Neural progenitor cell (in vitro differentiated cells): ENCODE measurements around the gene BBIP1.

ENCODE experiments used
- EZH2 ChIP-seq: fragments of 200-600 bp; sonication (generic); IDR thresholded peaks from 2 replicates; pipeline ENCODE4 v1.6.1; 2017; ENCODE audit warnings: antibody characterized with exemption, mild to moderate bottlenecking, moderate library complexity
- EZH2phosphoT487 ChIP-seq: fragments of 200-600 bp; sonication (generic); IDR thresholded peaks from 2 replicates; pipeline ENCODE4 v1.6.1; 2017; ENCODE audit warnings: antibody characterized with exemption
- TF ChIP-seq, protein P1 (sequence below): fragments of 200-600 bp; sonication (generic); IDR thresholded peaks from 2 replicates; pipeline ENCODE4 v1.5.1; 2017; ENCODE audit warnings: antibody characterized with exemption, mild to moderate bottlenecking

DNA sequence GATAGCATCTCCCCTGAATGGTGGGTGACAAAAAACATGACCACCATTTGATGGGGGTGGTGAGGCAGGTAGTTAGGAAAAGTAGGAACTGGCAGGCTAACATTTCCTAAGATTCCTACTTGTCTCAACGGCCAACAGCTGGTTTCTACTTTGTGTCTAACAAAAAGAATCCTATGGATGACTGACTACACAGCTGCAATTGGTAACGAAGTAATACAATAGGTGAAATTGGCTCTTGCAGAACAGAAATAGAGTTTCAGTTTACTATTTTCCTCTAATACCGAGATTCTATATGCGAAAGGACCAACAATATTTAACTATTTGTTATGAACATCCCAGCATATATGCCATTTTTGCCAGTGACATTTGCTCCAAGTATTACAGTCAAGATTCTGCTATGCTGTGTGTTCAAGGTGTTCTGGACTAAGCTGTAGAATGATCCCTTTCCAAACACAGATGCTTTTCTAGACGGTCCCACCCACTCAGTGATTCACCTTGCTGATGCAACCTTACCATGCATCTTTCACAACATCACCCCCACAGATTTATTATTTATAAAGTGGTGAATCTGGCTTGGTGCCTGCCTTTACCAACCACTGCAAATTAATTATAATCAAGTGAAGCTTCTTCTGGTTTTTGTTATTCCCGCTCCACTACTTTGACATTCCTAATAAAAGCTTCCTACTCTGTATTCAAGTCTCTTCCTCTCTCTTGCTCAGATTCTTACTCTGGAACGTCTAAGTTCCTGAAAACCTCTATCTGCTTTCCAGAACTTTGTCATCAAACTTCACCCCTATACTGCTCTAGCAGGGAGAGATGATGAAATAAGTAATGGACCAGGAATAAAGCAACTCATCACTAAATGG is 16.8 kb downstream of the BBIP1 start:
- TF ChIP-seq, protein P1, sequence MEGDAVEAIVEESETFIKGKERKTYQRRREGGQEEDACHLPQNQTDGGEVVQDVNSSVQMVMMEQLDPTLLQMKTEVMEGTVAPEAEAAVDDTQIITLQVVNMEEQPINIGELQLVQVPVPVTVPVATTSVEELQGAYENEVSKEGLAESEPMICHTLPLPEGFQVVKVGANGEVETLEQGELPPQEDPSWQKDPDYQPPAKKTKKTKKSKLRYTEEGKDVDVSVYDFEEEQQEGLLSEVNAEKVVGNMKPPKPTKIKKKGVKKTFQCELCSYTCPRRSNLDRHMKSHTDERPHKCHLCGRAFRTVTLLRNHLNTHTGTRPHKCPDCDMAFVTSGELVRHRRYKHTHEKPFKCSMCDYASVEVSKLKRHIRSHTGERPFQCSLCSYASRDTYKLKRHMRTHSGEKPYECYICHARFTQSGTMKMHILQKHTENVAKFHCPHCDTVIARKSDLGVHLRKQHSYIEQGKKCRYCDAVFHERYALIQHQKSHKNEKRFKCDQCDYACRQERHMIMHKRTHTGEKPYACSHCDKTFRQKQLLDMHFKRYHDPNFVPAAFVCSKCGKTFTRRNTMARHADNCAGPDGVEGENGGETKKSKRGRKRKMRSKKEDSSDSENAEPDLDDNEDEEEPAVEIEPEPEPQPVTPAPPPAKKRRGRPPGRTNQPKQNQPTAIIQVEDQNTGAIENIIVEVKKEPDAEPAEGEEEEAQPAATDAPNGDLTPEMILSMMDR, result no peak
- no peak for TF ChIP-seq EZH2
- no peak for TF ChIP-seq EZH2phosphoT487
